HepG2 (cell line): ENCODE data around the gene LRRC74B. TPM values are rescaled to one million over a fixed set of nuclear protein-coding genes. Genes with fewer than 3 reads are reported as not detected.

Experiments used
- ATAC-seq: fragments of 200-7000 bp; cut with Tn5 transposase; 3 replicates; pipeline ENCODE4 v1.9.1; 2020; ENCODE audit warnings: mild to moderate bottlenecking, moderate library complexity
- BruUV-seq: library from RNA; stranded (reverse); fragments of 400-500 nt; replicated peaks from 2 replicates; lab custom pipeline; 2021; lab: Mats Ljungman, UMichigan
- CTCF ChIA-PET: fragments of 300-600 bp; formaldehyde crosslinking; extraction: SDS; loops from one replicate; lab custom pipeline; 2021; ENCODE audit warnings: low total read pairs, inconsistent platforms, low intra/inter-chr PET ratio; lab: Yijun Ruan, JAX
- POLR2A ChIA-PET: fragments of 350-600 bp; sonication (Branson Sonifier 250); formaldehyde crosslinking; loops from one replicate; lab custom pipeline; 2020; ENCODE audit warnings: antibody characterized with exemption, inconsistent platforms; lab: Yijun Ruan, JAX
- DNase-seq: peaks from one replicate; pipeline ENCODE4 v3.0.0-alpha.2; 2015; ENCODE audit warnings: low spot score
- FAIRE-seq: peaks from 3 replicates; lab custom pipeline; 2011; peaks lifted over from hg19 to GRCh38; lab: Jason Lieb, UNC
- H2AFZ ChIP-seq: one replicate; pipeline ENCODE4 v1.6.1; 2011; ENCODE audit warnings: low read length, inconsistent platforms
- H3K27ac ChIP-seq: fragments of 300-600 bp; 3 replicates; pipeline ENCODE4 v1.8.0; 2011; ENCODE audit warnings: mixed run types, mild to moderate bottlenecking, mixed read lengths, low read length, inconsistent platforms; ENCODE audit not compliant: insufficient read depth; ENCODE audit errors: extremely low read length
- H3K27me3 ChIP-seq, 2 experiments: fragments of 200-600 bp in 1 of 2; 2 replicates in 1 of 2; 3 replicates in 1 of 2; pipeline versions ENCODE4 v1.6.0 to v1.8.0; 2011; ENCODE audit warnings: low read length in 2 of 2, mild to moderate bottlenecking in 2 of 2, moderate library complexity in 2 of 2, inconsistent platforms in 1 of 2; ENCODE audit not compliant: insufficient read depth in 2 of 2, control insufficient read depth in 1 of 2
- H3K36me3 ChIP-seq, 2 experiments: fragments of 200-600 bp in 1 of 2; replicated peaks in 1 of 2; 2 replicates in 1 of 2; 3 replicates in 1 of 2; pipeline versions ENCODE4 v1.5.1 to v1.8.0; 2011; ENCODE audit warnings: low read length in 2 of 2, inconsistent platforms in 1 of 2; ENCODE audit not compliant: insufficient read depth in 2 of 2, control insufficient read depth in 1 of 2
- H3K4me1 ChIP-seq: 2 replicates; pipeline ENCODE4 v1.5.1; 2012; ENCODE audit warnings: low read length, inconsistent platforms; ENCODE audit not compliant: insufficient read depth
- H3K4me2 ChIP-seq: 2 replicates; pipeline ENCODE4 v1.6.0; 2011; ENCODE audit warnings: low read depth, low read length, inconsistent platforms
- H3K4me3 ChIP-seq, 3 experiments: fragments of 200-600 bp in 1 of 3; sonication (generic), shearing (Covaris generic) in 1 of 3; replicated peaks in 1 of 3; 2 replicates each; pipeline ENCODE4 v1.5.1; 2011 to 2016; ENCODE audit warnings: low read length in 3 of 3, inconsistent platforms in 2 of 3, low read depth in 2 of 3, mild to moderate bottlenecking in 2 of 3, control low read depth in 1 of 3, mixed read lengths in 1 of 3; ENCODE audit not compliant: insufficient read depth in 1 of 3
- H3K79me2 ChIP-seq: one replicate; pipeline ENCODE4 v1.6.1; 2011; ENCODE audit warnings: low read length, inconsistent platforms; ENCODE audit not compliant: insufficient read depth
- H3K9ac ChIP-seq: 2 replicates; pipeline ENCODE4 v1.6.0; 2011; ENCODE audit warnings: mild to moderate bottlenecking, low read depth, low read length, inconsistent platforms; ENCODE audit not compliant: insufficient read depth
- H3K9me3 ChIP-seq: 2 replicates; pipeline ENCODE4 v1.5.1; 2012; ENCODE audit warnings: mild to moderate bottlenecking, low read length
- H4K20me1 ChIP-seq: 2 replicates; pipeline ENCODE4 v1.6.0; 2011; ENCODE audit warnings: inconsistent platforms, mild to moderate bottlenecking, low read length, moderate library complexity; ENCODE audit not compliant: insufficient read depth
- CHD4 ChIP-seq: fragments of 200-600 bp; sonication (generic); IDR thresholded peaks from 2 replicates; pipeline ENCODE4 v1.7.0; 2017; ENCODE audit warnings: mild to moderate bottlenecking, low read length, borderline replicate concordance
- ELF1 ChIP-seq: sonication (generic); formaldehyde crosslinking; IDR thresholded peaks from 2 replicates; pipeline ENCODE4 v1.4.0; 2020; ENCODE audit warnings: missing genetic modification reagents
- ETV5 ChIP-seq: IDR thresholded peaks from 2 replicates; pipeline ENCODE4 v1.6.1; 2018; ENCODE audit warnings: missing biosample characterization, missing genetic modification reagents, inconsistent platforms, borderline replicate concordance
- GABPA ChIP-seq, 2 experiments: IDR thresholded peaks; 2 replicates each; pipeline ENCODE4 v1.6.1; 2011 to 2016; ENCODE audit warnings: low read depth in 2 of 2, low read length in 1 of 2, missing biosample characterization in 1 of 2, missing genetic modification characterization in 1 of 2
- HNRNPH1 ChIP-seq: fragments of 200-400 bp; formaldehyde crosslinking; optimal IDR thresholded peaks from 2 replicates; pipeline ENCODE3; 2017; ENCODE audit warnings: mild to moderate bottlenecking, low read depth, low read length
- ISX ChIP-seq: sonication (generic); formaldehyde crosslinking; conservative IDR thresholded peaks from 2 replicates; pipeline ENCODE4 v1.5.0; 2020; ENCODE audit warnings: missing genetic modification reagents
- JUND ChIP-seq: sonication (generic); formaldehyde crosslinking; IDR thresholded peaks from 2 replicates; pipeline ENCODE4 v1.8.0; 2022; ENCODE audit warnings: mild to moderate bottlenecking, missing genetic modification reagents
- MXD4 ChIP-seq: IDR thresholded peaks from 2 replicates; pipeline ENCODE4 v1.6.1; 2016; ENCODE audit warnings: mild to moderate bottlenecking, missing biosample characterization, missing genetic modification reagents
- SMYD3 ChIP-seq: sonication (generic); formaldehyde crosslinking; IDR thresholded peaks from 2 replicates; pipeline ENCODE4 v1.8.1; 2023; ENCODE audit warnings: mild to moderate bottlenecking, missing genetic modification reagents
- ZMAT3 ChIP-seq: sonication (generic); formaldehyde crosslinking; conservative IDR thresholded peaks from 2 replicates; pipeline ENCODE4 v1.7.0; 2021; ENCODE audit warnings: missing genetic modification reagents
- ZNF205 ChIP-seq: IDR thresholded peaks from 2 replicates; pipeline ENCODE4 v1.6.1; 2018; ENCODE audit warnings: missing biosample characterization, missing genetic modification reagents
- ZNF362 ChIP-seq: sonication (generic); formaldehyde crosslinking; IDR thresholded peaks from 2 replicates; pipeline ENCODE4 v1.4.0; 2020; ENCODE audit warnings: missing genetic modification reagents, mild to moderate bottlenecking, borderline replicate concordance
- ZNF563 ChIP-seq: sonication (generic); formaldehyde crosslinking; IDR thresholded peaks from 2 replicates; pipeline ENCODE4 v1.8.0; 2022; ENCODE audit warnings: mild to moderate bottlenecking, moderate library complexity, missing genetic modification reagents
- WGBS: methylation state at CpG from one replicate; pipeline ENCODE4 v1.1.6; 2017; ENCODE audit warnings: low lambda C conversion rate; 5-methylcytosine and 5-hydroxymethylcytosine counted together
- in situ Hi-C: cut with HindIII; loops from 2 replicates; pipeline ENCODE4 v1.10.0; 2017; ENCODE audit warnings: low pct_unique_long_range_greater_than_20kb; ENCODE audit not compliant: extremely low pct_ligation_motif_present
- intact Hi-C: fragments of 100-400 bp; cut with micrococcal nuclease; formaldehyde crosslinking; loops from one replicate; pipeline ENCODE4 v1.10.0; 2022; ENCODE audit not compliant: unreplicated experiment
- polyA plus RNA-seq, 8 experiments: library from polyadenylated mRNA; depleted of rRNA in 3 of 8; stranded (reverse) in 7 of 8; unstranded in 1 of 8; fragments of >200 nt; fragmentation: Illumina TruSeq in 4 of 8; extraction: Trizol in 4 of 8; gene quantifications; 2 replicates each; pipeline versions ENCODE4 v1.2.1 to v1.2.3, GENCODE V29; 2011 to 2016; ENCODE audit warnings: low read depth in 4 of 8, missing spikeins in 1 of 8, mixed read lengths in 1 of 8; ENCODE audit not compliant: insufficient read depth in 1 of 8
- total RNA-seq, 5 experiments: library from RNA; depleted of rRNA; stranded (reverse); fragments of >200 nt; fragmentation: Illumina TruSeq; extraction: Trizol; gene quantifications; 2 replicates each; pipeline ENCODE4 v1.2.3, GENCODE V29; 2016; ENCODE audit warnings: low read depth in 1 of 5

LRRC74B gene
- total and polyA plus RNA-seq, 2 of the 13 experiments (the other 11 are each of a cell fraction or from before 2014, with no cell fraction given) = not detected

- Histone ChIP-seq H3K9ac (no peak overlapping the region), H3K4me1 (no peaks in the 10 kb centered on the region), H3K4me2 (no peak overlapping the region), H3K27me3 (peaks cover 17 to 64% of the 10 kb centered on the region in 2 experiments; a peak in 4 of 5 replicates), H3K27ac (no peak overlapping the region), H3K36me3 (no peaks in the 10 kb centered on the region), H4K20me1 (no peaks in the 10 kb centered on the region), H3K79me2 (no peaks in the 10 kb centered on the region), H2AFZ (no peak overlapping the region), H3K4me3 (no peak overlapping the region), H3K9me3 (no peaks in the 10 kb centered on the region)
- ChIA-PET POLR2A (no interaction called here), CTCF (no interaction called here)
- 26% methylated on average over 7 of the region's 15 CpGs for WGBS
- BruUV-seq = no TSS peak
- no peak for DNase-seq
- no peak for FAIRE-seq
- intact Hi-C loops (no loop called here), in situ Hi-C loops (no loop called here)
- TF ChIP-seq ETV5 (CRISPR knock-in tag) (no peak), SMYD3 (CRISPR knock-in tag) (no peak), ZMAT3 (CRISPR knock-in tag) (no peak), ZNF563 (CRISPR knock-in tag) (no peak), HNRNPH1 (no peak), ZNF205 (CRISPR knock-in tag) (no peak), JUND (CRISPR knock-in tag) (no peak), ELF1 (no peak), ZNF362 (CRISPR knock-in tag) (no peak), ISX (CRISPR knock-in tag) (no peak), CHD4 (no peak), GABPA (IDR thresholded peaks at IDR 0.05; ENCODE audit: low read depth, low read length) (no peak), GABPA (CRISPR knock-in tag; IDR thresholded peaks at IDR 0.05; ENCODE audit: low read depth) (no peak), MXD4 (CRISPR knock-in tag) (no peak)
- no peak for ATAC-seq
These were observed 15.7 kb upstream of the LRRC74B start for GRCh38 chr22:21030032-21030431.
